GM20000 (cell line): ENCODE data around the gene FMNL2.

ENCODE experiments used
- DNase-seq: peaks from one replicate; pipeline ENCODE4 v3.0.0; 2012; ENCODE audit warnings: low spot score
- TF ChIP-seq, protein P1 (sequence below): IDR thresholded peaks from 2 replicates; pipeline ENCODE4 v1.5.1; 2012; ENCODE audit warnings: mild to moderate bottlenecking, control low read depth; ENCODE audit errors: extremely low read depth, missing control alignments

Gene FMNL2

DNA sequence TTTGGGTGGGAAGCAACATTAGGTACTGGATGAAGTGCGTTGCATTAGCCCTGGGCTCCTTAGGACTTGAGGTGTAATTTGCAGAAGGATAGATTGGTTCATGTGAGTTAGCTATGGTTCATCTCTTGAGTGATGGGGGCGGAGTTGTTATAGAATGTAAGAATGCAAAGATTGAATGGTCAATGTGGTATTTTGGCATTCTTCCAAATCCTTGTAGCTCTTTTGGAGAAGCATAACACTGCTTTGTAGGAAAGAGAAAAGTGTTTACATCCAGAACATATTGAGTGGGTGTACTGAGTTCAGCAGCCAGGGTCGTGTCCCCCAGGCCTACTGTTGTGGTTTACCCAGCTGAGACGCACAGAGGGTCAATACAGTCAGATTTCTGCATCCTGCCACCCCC is 173.5 kb downstream of the FMNL2 start:
- DNase-seq: no peak
- TF ChIP-seq, protein P1, sequence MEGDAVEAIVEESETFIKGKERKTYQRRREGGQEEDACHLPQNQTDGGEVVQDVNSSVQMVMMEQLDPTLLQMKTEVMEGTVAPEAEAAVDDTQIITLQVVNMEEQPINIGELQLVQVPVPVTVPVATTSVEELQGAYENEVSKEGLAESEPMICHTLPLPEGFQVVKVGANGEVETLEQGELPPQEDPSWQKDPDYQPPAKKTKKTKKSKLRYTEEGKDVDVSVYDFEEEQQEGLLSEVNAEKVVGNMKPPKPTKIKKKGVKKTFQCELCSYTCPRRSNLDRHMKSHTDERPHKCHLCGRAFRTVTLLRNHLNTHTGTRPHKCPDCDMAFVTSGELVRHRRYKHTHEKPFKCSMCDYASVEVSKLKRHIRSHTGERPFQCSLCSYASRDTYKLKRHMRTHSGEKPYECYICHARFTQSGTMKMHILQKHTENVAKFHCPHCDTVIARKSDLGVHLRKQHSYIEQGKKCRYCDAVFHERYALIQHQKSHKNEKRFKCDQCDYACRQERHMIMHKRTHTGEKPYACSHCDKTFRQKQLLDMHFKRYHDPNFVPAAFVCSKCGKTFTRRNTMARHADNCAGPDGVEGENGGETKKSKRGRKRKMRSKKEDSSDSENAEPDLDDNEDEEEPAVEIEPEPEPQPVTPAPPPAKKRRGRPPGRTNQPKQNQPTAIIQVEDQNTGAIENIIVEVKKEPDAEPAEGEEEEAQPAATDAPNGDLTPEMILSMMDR: no peak

DNA sequence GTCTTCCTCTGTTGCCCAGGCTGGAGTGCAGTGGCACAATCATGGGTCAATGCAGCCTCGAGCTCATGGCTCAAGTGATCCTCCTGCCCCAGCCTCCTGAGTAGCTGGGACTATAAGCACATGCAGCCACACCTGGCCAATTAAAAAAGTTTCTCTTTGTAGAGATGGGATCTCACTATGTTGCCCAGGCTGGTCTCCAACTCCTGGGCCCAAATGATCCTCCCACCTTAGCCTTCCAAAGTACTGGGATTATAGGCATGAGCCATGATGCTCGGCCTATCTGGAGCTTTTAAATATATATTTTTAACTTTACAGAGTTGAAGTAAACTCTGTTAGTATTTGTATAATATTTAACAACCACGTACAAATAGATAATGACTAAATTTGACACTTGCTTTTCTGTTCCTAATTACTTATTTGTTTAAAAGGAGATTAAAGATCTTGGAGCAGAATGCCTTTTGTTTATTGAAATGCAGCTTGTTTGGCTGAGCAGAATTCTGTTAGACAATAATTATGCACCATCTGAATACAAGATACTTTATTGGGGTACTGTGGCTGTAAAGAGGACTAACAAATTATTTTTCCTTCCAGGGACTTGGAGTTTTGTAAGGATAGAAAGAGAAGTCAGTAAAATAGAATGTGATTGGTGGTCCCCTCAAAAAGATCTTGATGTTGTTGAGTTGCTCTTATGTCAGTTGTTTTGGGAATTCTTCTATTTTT is 175.0 kb downstream of the FMNL2 start:
- TF ChIP-seq, protein P1: no peak
- no peak for DNase-seq

DNA sequence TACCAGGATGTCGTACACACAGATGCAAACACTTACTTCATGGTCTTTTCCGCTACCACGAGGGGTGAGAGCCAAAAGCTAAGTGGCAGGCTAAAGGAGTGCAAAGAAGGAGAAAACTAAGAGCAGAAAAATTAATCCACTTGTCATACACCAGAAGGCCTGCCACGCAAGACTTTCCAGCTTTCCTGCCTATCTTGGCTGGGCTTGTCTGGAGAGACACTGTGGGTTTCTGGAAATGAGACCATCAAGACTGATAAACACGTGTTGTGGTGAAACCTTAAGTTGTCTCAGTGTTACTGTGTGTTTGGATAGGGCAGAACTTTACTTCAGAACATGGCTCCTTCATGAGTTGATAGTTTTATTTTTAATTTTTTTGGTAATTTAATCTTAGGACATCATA is 175.6 kb downstream of the FMNL2 start:
- TF ChIP-seq, protein P1: no peak

DNA sequence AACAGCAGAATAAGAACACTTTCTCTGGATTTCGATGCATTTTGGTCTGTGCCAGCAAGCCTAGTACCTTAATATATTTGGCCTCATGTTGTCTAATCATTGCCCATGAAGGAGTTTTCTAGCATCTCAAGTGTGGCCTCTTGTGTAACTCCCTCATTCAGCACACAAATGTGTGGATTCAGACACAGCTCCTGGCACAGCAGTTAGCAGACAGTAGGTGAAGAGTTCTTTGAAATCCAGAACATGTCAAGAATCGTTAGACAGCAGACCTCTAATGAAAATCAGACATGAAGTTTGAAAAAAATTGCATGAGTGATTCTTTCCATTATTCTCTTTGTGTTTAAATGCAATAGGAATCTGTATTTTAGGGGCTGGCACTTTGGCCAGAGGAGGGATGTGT is 177.0 kb downstream of the FMNL2 start:
- no peak for DNase-seq
- TF ChIP-seq, protein P1: no peak

More for the DNA sequence above, 175.6 kb downstream of the FMNL2 start:
- no peak for DNase-seq

DNA sequence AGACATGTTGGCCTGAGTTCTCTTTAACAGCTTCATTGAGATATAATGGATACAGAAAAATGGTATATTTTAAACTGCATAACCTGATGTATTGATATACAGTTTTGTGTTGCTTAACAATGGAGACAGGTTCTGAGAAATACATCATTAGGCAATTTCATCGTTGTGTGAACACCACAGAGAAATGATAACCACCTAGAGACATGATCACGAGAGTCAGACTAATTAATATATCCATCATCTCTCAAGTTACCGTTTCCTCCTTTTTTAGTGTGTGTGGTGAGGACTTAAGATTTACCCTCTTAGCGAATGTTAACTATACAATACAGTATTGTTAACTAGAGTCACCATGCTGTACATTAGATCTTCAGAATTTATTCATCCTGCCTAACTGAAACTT is 178.1 kb downstream of the FMNL2 start:
- no peak for DNase-seq
- TF ChIP-seq, protein P1: no peak

DNA sequence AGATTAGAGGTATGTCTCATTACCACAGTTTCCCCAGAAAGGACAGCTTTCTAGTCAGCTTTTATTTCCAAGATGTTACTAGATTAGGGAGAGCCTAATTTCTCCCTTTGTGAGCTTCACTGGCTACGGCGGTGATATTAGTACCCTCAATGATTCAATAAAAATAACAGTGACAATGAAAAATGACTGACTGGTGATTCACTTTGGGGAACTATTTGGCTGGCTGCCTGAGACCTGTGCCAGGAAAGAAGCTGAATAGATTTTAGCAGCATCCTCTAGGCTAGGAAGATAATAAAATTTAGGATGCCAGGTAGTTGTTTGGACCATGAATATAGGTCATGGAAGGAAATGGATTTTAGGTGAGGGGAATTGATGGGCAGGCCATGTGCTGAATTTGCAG is 178.7 kb downstream of the FMNL2 start:
- TF ChIP-seq, protein P1: no peak
- no peak for DNase-seq

DNA sequence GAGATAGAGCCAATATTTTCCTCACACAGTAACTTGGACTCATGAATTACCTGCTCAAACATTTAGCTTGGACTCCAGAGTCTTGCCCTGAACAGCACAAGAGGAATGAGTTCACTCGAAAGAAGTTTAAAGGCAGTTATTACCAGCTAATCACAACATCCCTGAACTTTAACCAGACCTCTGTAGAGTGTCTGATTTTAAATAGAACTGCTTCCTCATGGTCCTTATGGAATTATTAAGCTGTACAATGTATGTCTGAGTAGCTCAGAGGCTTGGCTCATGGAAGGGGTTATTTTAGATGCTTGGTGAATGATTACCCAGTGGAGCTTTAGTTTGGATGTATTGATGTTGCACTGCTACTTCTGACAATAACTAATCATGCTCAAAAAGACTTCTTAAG is 183.1 kb downstream of the FMNL2 start:
- DNase-seq: no peak
- TF ChIP-seq, protein P1: no peak
